ENCODE measurements around the gene NMNAT3. TPM values are rescaled to one million over a fixed set of nuclear protein-coding genes. Genes with fewer than 3 reads are reported as not detected.

Gene NMNAT3
- total RNA-seq, 6 donors from 2014 or later: 3.3 to 8.4 (median 5.5) TPM

DNA sequence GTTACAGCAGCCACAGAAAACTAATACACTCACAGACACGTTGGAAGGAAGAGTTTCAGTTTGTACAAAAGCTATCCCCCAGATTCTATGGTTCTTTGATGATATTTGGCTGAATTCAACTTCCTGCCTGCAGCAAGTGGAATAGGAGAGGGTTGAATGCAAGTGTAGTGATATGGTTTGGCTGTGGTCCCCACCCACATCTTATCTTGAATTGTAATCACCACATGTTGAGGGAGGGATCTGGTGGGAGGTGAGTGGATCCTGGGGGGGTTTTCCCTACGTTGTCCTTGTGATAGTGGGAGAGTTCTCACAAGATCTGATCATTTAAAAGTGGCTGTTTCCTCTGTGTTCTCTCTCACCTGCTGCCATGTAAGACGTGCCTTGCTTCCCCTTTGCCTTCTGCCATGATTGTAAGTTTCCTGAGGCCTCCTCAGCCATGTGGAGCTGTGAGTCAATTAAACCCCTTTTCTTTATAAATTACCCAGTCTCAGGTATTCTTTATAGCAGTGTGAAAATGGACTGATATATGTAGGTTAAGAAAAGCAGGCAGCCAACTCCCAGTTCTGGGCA is 29.8 kb downstream of the NMNAT3 start:
- Histone ChIP-seq H3K36me3 (no peaks in the 10 kb centered on the region), H3K9me3 (no peaks in the 10 kb centered on the region), H3K27ac (no peak overlapping the region), H3K4me3 (no peak overlapping the region), H3K27me3 (no peaks in the 10 kb centered on the region), H3K4me1 (no peaks in the 10 kb centered on the region)
- ATAC-seq (ENCODE audit: low FRiP score in 2 of 2) (no peak), DNase-seq (no peak)
- TF ChIP-seq, protein P1, sequence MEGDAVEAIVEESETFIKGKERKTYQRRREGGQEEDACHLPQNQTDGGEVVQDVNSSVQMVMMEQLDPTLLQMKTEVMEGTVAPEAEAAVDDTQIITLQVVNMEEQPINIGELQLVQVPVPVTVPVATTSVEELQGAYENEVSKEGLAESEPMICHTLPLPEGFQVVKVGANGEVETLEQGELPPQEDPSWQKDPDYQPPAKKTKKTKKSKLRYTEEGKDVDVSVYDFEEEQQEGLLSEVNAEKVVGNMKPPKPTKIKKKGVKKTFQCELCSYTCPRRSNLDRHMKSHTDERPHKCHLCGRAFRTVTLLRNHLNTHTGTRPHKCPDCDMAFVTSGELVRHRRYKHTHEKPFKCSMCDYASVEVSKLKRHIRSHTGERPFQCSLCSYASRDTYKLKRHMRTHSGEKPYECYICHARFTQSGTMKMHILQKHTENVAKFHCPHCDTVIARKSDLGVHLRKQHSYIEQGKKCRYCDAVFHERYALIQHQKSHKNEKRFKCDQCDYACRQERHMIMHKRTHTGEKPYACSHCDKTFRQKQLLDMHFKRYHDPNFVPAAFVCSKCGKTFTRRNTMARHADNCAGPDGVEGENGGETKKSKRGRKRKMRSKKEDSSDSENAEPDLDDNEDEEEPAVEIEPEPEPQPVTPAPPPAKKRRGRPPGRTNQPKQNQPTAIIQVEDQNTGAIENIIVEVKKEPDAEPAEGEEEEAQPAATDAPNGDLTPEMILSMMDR (IDR thresholded peaks at IDR 0.05): no peak
- TF ChIP-seq EP300 (IDR thresholded peaks at IDR 0.05) (no peak), POLR2A (IDR thresholded peaks at IDR 0.05) (no peak), POLR2AphosphoS5 (IDR thresholded peaks at IDR 0.05) (no peak)
- WGBS, 2 donors: 54 to 68% methylated on average over 3 of the region's 3 CpGs

DNA sequence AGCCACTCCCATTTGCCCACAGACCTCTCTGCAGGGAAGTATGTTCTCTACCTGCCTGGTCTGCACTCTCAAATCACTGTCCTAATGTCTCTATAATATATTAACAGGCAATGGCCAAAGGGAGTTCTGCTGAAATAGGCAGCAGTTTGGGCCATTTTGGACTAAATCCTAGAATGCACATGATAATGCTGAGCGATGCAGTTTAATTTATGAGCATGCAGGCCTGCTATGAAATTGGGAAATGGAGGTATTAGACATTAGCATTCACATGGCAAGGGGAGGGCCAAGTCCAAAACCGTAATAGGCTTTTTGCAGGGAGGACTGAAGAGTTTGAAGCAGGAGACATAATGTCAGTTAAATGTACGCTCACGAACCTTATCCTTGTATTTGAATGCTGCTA is 31.3 kb downstream of the NMNAT3 start:
- TF ChIP-seq, protein P1 (IDR thresholded peaks at IDR 0.05): no peak
- TF ChIP-seq POLR2AphosphoS5 (IDR thresholded peaks at IDR 0.05) (no peak), POLR2A (IDR thresholded peaks at IDR 0.05) (no peak), EP300 (IDR thresholded peaks at IDR 0.05) (no peak)
- Histone ChIP-seq H3K27me3 (no peaks in the 10 kb centered on the region), H3K4me3 (no peak overlapping the region), H3K36me3 (no peaks in the 10 kb centered on the region), H3K4me1 (no peaks in the 10 kb centered on the region), H3K9me3 (no peaks in the 10 kb centered on the region), H3K27ac (no peak overlapping the region)
- DNase-seq (no peak), ATAC-seq (ENCODE audit: low FRiP score in 2 of 2) (no peak)
- WGBS, 2 donors: 92% methylated on average over 4 of the region's 4 CpGs

DNA sequence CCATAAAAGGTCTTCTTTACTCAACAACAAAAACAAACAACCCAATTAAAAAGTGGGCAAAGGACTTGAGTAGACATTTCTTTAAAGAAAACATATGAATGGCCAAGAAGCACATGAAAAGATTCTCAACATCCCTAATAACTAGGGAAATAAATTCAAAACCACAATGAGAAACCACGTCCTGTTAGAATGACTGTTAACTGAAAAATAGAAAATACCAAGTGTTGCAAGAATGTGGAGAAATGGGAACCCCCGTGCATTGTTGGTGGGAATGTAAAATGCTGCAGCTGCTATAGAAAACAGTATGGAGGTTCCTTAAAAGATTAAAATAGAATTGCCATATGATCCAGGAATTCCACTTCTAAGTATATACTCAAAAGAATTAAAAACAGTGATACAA is 34.8 kb downstream of the NMNAT3 start:
- H3K36me3 ChIP-seq: no peaks in the 10 kb centered on the region
- H3K4me3 ChIP-seq: no peak overlapping the region
- no peaks in the 10 kb centered on the region for H3K27me3 ChIP-seq
- no peaks in the 10 kb centered on the region for H3K4me1 ChIP-seq
- 64 to 68% methylated on average over 2 of the region's 2 CpGs for WGBS, 2 donors
- no peak for ATAC-seq (ENCODE audit: low FRiP score in 2 of 2)
- DNase-seq: no peak
- no peak overlapping the region for H3K27ac ChIP-seq
- no peak for TF ChIP-seq EP300 (IDR thresholded peaks at IDR 0.05)
- TF ChIP-seq, protein P1 (IDR thresholded peaks at IDR 0.05): no peak
- no peak for TF ChIP-seq POLR2AphosphoS5 (IDR thresholded peaks at IDR 0.05)
- H3K9me3 ChIP-seq: no peaks in the 10 kb centered on the region

DNA sequence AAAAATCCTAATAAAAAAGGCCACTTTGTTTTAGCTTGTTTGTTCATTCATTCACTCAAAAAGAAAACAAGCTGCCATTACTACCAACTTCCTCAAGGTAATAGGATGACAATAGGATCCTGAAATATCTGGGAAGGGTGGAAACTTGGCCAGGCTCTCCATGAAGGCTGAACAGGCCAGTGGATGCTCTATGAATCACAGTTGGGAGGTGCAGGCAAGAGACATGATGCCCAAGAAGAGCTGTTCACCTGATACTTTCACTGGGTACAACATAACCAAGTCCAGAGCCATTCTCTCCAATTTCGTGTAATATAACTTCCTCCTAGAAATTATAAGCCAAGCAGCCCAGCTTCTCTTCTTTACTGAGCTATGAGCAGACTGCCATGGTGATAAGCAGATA is 37.3 kb downstream of the NMNAT3 start:
- Histone ChIP-seq H3K4me3 (no peak overlapping the region), H3K4me1 (no peaks in the 10 kb centered on the region), H3K27me3 (no peaks in the 10 kb centered on the region), H3K9me3 (no peaks in the 10 kb centered on the region), H3K36me3 (no peaks in the 10 kb centered on the region), H3K27ac (no peak overlapping the region)
- TF ChIP-seq, protein P1 (IDR thresholded peaks at IDR 0.05): no peak
- TF ChIP-seq EP300 (IDR thresholded peaks at IDR 0.05) (no peak), POLR2AphosphoS5 (IDR thresholded peaks at IDR 0.05) (no peak), POLR2A (IDR thresholded peaks at IDR 0.05) (no peak)
- WGBS, 2 donors: 64 to 88% methylated on average over 1 of the region's 1 CpG
- DNase-seq (no peak), ATAC-seq (ENCODE audit: low FRiP score in 2 of 2) (no peak)

DNA sequence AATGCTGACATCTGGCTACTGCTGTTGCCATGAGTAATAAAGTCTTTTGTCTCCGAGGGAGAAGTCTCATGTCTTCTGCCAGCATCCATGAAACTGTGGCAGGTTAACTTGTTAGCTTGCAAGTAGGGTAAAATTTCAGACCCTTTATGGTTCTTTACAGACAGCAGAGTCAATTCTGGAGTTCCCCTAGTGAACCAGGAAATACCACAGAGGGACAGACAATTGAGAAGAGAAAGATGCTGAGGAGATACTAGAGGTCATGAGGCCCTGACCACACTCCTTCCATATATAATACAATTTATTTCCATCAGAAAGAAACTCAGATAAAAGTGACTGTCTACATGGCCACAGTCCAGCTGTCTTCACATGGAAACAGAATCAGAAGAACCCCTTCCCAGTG is 38.1 kb downstream of the NMNAT3 start:
- no peak for ATAC-seq (ENCODE audit: low FRiP score in 2 of 2)
- no peaks in the 10 kb centered on the region for H3K27me3 ChIP-seq
- TF ChIP-seq POLR2A (IDR thresholded peaks at IDR 0.05): no peak
- TF ChIP-seq POLR2AphosphoS5 (IDR thresholded peaks at IDR 0.05): no peak
- TF ChIP-seq, protein P1 (IDR thresholded peaks at IDR 0.05): no peak
- no peak for TF ChIP-seq EP300 (IDR thresholded peaks at IDR 0.05)
- no peaks in the 10 kb centered on the region for H3K4me1 ChIP-seq
- no peak overlapping the region for H3K27ac ChIP-seq
- no peak overlapping the region for H3K4me3 ChIP-seq
- no peaks in the 10 kb centered on the region for H3K9me3 ChIP-seq
- H3K36me3 ChIP-seq: no peaks in the 10 kb centered on the region
- DNase-seq: no peak
- 63 to 71% methylated on average over 1 of the region's 1 CpG for whole genome bisulfite sequencing, 2 donors

Measured in upper lobe of left lung (tissue), 6 donors.